ENCODE measurements around the gene TMEM63C.
A peak's percentile ranks its signal among the peaks of the same experiment; 100 is the strongest.

TMEM63C gene

GRCh38 chr14:77198561-77198960 is 17.0 kb downstream of the TMEM63C start:
- DNase-seq = no peak

- no peak for DNase-seq
Observed at GRCh38 chr14:77199590-77199989, 18.0 kb downstream of the TMEM63C start.

- DNase-seq = no peak
Observed at GRCh38 chr14:77200406-77200985, 18.9 kb downstream of the TMEM63C start.

GRCh38 chr14:77201696-77202095 is 20.1 kb downstream of the TMEM63C start:
- no peak for DNase-seq

GRCh38 chr14:77203611-77204458 is 22.2 kb downstream of the TMEM63C start:
- no peak for DNase-seq

GRCh38 chr14:77204459-77204771 is 22.8 kb downstream of the TMEM63C start:
- no peak for DNase-seq

- no peak for DNase-seq
Observed at GRCh38 chr14:77204907-77205306, 23.3 kb downstream of the TMEM63C start.

GRCh38 chr14:77205566-77205965 is 24.0 kb downstream of the TMEM63C start:
- DNase-seq = no peak

GRCh38 chr14:77206261-77206824 is 24.7 kb downstream of the TMEM63C start:
- DNase-seq = no peak

- no peak for DNase-seq
Observed at GRCh38 chr14:77206877-77207389, 25.3 kb downstream of the TMEM63C start.

- DNase-seq = peak; percentile 41
Observed at GRCh38 chr14:77208291-77208978, 26.8 kb downstream of the TMEM63C start.

GRCh38 chr14:77208979-77209318 is 27.4 kb downstream of the TMEM63C start:
- DNase-seq = no peak

GRCh38 chr14:77212097-77212870 is 30.7 kb downstream of the TMEM63C start:
- DNase-seq = no peak

GRCh38 chr14:77212943-77213678 is 31.5 kb downstream of the TMEM63C start:
- DNase-seq = peak; percentile 19

GRCh38 chr14:77213679-77214016 is 32.0 kb downstream of the TMEM63C start:
- no peak for DNase-seq

GRCh38 chr14:77214216-77214615 is 32.6 kb downstream of the TMEM63C start:
- DNase-seq = no peak

GRCh38 chr14:77217551-77217950 is 36.0 kb downstream of the TMEM63C start:
- no peak for DNase-seq

GRCh38 chr14:77219591-77219990 is 38.0 kb downstream of the TMEM63C start:
- no peak for DNase-seq

GRCh38 chr14:77220246-77221017 is 38.8 kb downstream of the TMEM63C start:
- DNase-seq = peak; percentile 2

GRCh38 chr14:77221241-77221871 is 39.8 kb downstream of the TMEM63C start:
- peak; percentile 9 for DNase-seq
